Glomerular endothelial cell (primary cell): Measurements from ENCODE around the gene ZNRF2. TPM values are rescaled to one million over a fixed set of nuclear protein-coding genes. Genes with fewer than 3 reads are reported as not detected.
"Not testable (repeated sequence)": the region's sequence is repeated elsewhere in the genome, so short reads cannot be mapped to it uniquely, and the experiment has no call there.

Experiments
- DNase-seq: peaks from one replicate; pipeline ENCODE4 v3.0.0-alpha.2; 2011; ENCODE audit warnings: low read depth, low spot score; ENCODE audit errors: extremely low read depth
- total RNA-seq: library from RNA; depleted of rRNA; stranded (reverse); fragments of >200 nt; gene quantifications from 2 replicates; pipeline ENCODE4 v1.2.3, GENCODE V29; 2015

Gene ZNRF2
- total RNA-seq, 1 donor from 2014 or later: 6.6 TPM

GRCh38 chr7:30260246-30260768 is 24.1 kb upstream of the ZNRF2 start:
- DNase-seq: no peak

GRCh38 chr7:30263090-30263710 is 21.2 kb upstream of the ZNRF2 start:
- no peak for DNase-seq

GRCh38 chr7:30264052-30264451 is 20.3 kb upstream of the ZNRF2 start:
- no peak for DNase-seq

DNA sequence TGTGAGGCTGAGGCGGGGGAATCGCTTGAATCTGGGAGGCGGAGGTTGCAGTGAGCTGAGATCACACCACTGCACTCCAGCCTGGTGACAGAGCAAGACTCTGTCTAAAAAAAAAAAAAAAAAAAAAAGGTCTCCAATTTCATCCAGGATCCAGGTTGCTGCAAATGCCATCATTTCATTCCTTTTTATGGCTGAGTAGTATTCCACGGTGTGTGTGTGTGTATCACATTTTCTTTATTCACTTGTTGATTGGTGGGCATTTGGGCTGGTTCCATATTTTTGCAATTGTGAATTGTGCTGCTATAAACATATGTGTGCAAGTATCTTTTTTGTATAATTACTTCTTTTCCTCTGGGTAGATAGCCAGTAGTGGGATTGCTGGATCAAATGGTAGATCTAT is 19.2 kb upstream of the ZNRF2 start:
- not testable (repeated sequence) for DNase-seq

- no peak for DNase-seq
These were observed 17.7 kb upstream of the ZNRF2 start for GRCh38 chr7:30266686-30267085.

- no peak for DNase-seq
These were observed 15.8 kb upstream of the ZNRF2 start for GRCh38 chr7:30268586-30268985.

DNA sequence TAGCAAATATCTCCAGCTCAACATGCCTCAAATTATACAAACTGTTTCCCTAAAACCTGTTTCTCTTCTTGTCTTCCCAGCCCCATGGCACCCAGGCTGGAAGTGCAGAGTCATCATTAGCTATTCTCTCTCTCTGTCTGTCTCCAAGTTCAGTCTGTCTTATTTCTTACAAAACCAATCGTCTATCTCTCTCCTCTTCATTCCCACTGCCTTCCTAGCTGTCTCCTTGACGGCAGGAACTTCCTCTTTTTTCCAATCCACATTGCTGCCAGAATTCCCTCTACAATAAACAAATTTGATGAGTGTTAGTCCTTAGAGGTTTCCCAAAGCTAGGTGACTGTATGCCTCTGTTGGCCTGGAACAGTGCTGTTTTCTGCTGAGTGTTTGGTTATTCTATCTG is 14.9 kb upstream of the ZNRF2 start:
- no peak for DNase-seq

DNA sequence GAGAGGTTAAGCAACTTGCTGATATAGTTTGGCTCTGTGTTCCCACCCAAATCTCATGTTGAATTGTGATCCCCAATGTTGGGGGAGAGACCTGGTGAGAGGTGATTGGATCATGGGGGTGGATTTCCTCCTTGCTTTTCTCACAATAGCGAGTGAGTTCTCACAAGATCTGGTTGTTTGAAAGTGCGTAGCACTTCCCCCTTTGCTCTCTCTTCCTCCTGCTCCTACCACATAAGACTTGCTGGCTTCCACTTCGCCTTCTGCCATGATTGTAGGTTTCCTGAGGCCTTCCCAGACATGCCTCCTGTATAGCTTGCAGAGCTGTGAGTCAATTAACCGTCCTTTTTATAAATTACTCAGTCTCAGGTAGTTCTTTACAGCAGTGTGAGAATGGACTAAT is 13.5 kb upstream of the ZNRF2 start:
- no peak for DNase-seq

GRCh38 chr7:30272126-30272525 is 12.3 kb upstream of the ZNRF2 start:
- no peak for DNase-seq

DNA sequence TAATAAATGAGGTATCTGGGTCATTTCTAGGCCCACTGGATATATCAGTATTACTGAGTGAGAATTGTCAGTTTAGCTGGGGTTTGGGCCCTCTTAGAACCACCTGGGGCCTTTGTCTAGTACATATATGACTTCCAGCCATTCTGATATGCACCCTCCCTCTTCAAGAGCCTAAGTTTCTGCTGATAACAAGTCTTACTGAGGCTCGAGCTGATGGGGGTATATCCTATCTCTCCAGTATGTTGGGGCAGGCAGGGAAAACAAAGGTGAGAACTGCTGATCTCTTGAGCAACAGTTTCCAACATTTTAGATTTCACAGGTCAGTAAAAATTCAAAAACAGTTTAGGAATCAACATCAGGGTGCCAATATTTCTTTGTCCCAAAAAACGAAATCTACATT is 10.8 kb upstream of the ZNRF2 start:
- DNase-seq: no peak

DNA sequence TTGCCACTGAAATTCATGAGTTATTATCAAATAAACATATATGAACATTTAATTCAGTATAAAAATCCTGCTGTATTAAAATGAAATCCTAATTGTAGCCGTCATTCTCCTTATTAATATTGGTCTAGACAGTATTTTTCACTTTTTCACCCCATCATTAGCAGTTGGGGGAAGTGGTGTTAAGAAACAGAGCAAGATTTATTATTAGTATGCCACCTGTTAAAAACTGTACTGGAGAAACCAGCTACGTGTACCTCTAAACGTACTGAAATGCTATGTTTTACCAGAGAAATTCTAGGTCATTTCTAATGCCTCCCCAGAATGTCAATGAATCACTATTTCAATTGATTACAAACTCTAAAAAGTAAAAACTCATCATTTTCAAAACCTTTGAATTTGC is 9.8 kb upstream of the ZNRF2 start:
- no peak for DNase-seq

- DNase-seq: no peak
These were observed 8.0 kb upstream of the ZNRF2 start for GRCh38 chr7:30276203-30276900.

GRCh38 chr7:30278376-30278775 is 6.0 kb upstream of the ZNRF2 start:
- no peak for DNase-seq

DNA sequence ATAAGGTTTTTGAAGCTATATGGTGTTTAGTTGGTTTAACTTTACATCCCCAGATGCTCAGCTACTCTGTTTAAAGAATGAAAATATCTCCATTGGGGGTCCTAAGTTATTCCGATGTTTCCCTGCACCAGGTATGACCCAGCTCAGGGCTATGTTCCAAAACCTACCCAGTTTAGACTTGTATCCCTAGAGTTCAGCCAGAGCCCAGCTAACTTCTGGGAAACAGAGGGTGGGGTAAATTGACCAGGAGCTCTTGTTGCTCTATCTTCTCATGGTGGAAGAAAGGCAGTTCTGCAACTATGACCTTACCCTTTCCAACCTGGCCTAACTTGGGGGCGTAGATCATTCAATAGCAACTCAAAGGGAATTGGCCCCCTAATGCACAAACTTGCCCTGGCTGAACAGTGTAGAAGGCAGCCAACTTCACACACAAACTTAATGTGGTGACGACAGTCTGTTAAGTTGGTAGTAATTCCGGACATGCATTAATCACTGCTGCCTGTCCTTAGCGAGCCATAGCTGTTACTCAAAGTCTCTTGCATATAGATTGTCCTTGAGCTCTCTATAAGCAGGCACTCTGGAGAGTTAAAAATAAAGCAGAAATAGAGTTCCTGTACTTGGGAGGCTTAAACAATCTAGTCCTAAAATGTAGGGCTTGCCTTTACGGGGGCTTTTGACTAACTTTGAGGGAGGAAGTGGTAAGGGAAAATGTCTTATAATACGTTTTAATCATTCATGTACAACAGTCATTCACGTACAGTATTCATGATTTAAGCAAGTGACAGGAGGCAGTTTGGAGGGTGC is 5.3 kb upstream of the ZNRF2 start:
- DNase-seq: no peak

- DNase-seq: no peak
These were observed 4.8 kb upstream of the ZNRF2 start for GRCh38 chr7:30279653-30279904.

DNA sequence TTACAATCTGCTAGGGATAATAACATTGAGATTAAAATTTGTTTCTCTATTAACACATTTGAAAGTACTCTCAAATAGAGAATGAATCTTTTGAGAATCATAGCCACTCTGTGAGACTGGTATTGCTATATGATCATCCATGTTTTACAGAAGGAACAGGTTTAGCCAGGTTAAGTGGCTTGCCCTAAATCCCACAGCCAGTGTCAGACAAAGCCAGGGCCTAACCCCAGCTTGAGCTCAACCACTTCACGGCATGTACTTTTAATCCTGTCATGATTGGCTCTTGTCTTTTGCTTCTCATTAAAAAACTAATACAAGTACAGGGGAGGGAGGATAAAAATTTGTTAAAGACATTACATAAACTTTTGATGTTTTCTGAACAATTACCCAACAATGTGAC is 3.8 kb upstream of the ZNRF2 start:
- no peak for DNase-seq

DNA sequence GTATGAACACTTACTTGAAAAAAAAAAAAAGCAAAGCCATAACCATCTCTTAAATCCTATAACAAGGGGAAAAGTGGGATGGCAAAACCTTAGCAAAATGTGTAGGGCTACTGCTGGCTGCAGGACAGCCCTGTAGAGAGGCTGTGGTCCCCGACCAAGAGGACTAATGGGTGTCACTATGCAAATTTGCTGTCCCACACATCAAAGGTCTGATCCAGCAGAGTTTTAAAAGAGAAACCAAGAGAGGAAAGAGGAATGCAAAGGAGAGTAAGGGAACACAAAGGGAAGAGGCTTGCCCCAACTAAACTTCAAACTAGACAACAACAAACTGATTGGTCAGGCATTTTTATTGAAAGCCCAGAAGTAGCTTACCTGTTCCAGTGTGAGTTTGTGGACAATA is 3.1 kb upstream of the ZNRF2 start:
- no peak for DNase-seq

DNA sequence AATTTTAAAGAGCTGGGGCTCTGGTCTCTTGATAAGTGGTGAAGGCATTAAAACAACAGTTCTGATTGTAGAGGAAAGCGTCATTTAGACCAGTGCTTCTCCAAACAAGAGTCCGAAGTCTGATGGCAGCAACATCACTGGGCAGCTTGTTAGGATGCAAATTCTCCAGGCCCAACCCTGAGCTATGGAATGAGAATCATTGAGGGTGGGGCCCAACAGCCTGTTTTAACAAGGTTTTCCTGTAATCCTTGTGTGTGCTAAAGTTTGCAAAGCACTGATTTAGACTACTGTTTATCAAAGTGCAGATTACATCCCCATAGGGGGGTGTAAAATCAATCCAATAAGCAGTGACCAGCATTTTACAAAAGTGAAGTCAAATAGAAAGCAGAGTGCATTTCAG is 2.6 kb upstream of the ZNRF2 start:
- DNase-seq: no peak

DNA sequence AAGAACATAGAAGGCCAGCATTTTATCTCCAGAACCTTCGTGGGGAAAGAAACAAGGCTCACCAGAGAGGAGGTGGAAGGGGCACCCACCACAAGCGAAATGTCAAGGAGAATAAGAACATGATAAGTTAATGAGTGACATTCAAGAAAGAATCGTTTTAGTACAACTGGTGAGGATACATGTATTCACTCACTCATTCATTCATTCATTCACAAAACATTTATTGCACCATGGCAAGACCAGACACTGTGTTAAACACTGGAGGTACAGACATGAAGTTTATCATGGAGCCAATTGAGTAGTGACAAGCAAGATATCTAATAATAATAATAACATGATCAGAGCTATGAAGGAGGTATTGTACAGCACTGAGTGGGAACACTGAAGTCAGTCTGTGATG is 1.7 kb upstream of the ZNRF2 start:
- no peak for DNase-seq

DNA sequence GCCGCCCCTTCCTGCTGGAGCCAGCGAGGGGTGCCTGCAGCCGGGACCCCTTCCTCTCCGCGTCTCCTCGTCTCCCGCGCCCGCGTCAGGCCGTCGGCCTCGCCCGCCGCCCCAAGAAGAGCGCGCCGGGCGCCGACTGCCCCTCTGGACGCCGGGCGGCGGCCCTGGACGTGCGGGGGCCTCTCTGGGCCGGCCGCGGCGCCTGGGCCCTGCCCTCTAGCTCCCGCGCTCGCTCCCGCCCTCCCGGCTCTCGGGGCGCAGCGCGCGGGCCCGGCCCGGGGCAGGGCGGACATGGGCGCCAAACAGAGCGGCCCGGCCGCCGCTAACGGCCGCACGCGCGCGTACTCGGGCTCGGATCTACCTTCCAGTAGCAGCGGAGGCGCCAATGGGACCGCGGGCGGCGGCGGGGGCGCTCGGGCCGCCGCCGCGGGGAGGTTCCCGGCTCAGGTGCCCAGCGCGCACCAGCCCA is 704 bp downstream of the ZNRF2 start:
- no peak for DNase-seq

- no peak for DNase-seq
These were observed 1.3 kb downstream of the ZNRF2 start for GRCh38 chr7:30285536-30286284.
